Frontal cortex (tissue), 4 donors: ENCODE data around the gene PRRT2. TPM values are rescaled to one million over a fixed set of nuclear protein-coding genes. Genes with fewer than 3 reads are reported as not detected.

Experiments used
- DNase-seq, 2 donors: peaks; one replicate each; pipeline ENCODE4 v3.0.0; 2012; ENCODE audit warnings: low spot score in 2 of 2
- FAIRE-seq: peaks from 2 replicates; lab custom pipeline; 2012; peaks lifted over from hg19 to GRCh38; lab: Jason Lieb, UNC
- small RNA-seq: library from RNA; depleted of rRNA; stranded (forward); fragments of <200 nt; gene quantifications from one replicate; pipeline ENCODE3, GENCODE V24; 2014
- total RNA-seq: library from RNA; depleted of rRNA; stranded (reverse); fragments of >200 nt; gene quantifications from one replicate; pipeline ENCODE4 v1.2.3, GENCODE V29; 2014
- donor health status: control.
- donor health status: control.
- donor health status: control.

The PRRT2 gene
- total RNA-seq, 1 donor from 2014 or later: 15.9 TPM

DNA sequence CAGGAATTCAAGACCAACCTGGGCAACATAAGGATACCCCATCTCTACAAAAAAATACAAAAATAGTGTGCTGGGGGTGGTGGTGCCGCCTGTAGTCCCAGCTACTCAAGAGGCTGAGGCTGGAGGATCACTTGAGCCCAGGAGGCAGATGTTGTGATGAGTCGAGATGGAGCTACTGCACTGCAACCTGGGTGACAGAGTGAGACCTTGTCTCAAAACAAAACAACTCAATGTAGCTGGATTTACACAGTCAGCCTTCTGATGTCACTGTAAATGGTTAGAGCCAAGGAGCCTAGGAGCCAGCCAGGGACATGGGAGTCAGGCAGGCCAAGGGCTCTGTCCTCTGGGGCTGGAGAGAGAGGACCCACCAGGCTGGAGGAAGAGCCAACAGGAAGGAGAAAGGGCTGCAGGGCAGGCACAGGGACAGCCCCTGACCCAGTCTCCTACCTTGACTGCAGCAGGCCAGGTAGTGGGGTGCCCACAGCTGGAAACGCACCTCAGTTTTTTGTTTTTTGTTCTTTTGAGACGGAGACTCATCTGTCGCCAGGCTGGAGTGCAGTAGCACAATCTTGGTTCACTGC lies 42.6 kb downstream of the PRRT2 start:
- no peak for FAIRE-seq
- DNase-seq: no peak

DNA sequence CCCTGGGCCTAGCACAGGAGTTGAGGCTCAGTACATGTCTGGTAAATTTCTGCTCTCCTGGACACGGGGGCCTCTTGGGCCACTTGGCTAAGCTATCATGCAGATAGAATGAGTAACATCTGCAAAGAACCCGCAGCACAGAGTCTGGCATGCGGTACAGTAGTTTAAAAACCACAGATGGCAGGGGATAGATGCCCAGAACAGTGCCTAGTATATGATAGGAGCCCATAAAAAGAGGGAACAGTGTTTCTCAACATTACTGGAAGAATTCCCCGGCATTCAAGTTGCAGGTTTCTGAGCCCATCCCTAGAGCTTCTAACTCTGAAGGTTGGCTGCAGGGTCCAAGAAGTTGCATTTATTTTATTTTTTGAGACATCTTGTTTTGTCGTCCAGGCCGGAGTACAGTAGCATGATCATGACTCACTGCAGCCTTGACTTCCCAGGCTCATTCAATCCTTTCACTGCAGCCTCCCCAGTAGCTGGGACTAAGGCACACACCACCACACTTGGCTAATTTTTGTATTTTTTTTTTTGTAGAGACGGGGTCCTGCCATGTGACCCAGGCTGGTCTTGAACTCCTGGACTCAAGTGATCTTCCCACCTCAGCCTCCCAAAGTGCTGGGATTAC lies 45.3 kb downstream of the PRRT2 start:
- FAIRE-seq: no peak
- DNase-seq: no peak

DNA sequence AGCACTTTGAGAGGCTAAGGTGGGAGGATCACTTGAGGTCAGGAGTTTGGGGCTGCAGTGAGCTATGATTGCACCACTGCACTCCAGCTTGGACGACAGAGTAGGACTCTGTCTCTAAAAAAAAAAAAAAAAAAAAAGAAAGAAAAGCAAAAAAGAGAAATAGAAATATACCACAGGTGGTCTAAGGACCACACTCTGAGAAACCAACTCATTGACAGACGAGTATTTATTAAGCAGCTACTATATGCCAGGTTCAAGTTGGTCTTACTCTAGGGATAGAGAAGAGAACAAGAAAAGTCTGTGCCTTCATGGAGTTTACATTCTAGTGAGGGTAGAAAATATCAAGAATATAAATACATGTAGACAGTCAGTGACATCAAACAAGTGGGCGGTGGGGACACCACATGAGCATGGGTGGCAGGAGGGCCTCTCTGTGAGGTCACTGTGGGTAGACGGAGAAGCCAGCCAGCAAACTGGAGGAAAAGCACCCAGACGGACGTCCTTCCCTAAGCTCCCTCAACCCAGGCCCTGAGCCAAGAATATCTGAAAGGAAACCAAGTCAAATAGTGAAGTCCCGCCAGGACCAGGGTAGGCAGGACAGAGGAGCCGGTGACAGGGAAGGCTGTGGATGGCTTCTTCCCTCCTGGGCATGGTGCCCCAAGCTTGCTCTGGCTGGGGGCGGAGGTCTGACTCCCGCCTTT lies 46.3 kb downstream of the PRRT2 start:
- no peak for FAIRE-seq
- DNase-seq: no peak

DNA sequence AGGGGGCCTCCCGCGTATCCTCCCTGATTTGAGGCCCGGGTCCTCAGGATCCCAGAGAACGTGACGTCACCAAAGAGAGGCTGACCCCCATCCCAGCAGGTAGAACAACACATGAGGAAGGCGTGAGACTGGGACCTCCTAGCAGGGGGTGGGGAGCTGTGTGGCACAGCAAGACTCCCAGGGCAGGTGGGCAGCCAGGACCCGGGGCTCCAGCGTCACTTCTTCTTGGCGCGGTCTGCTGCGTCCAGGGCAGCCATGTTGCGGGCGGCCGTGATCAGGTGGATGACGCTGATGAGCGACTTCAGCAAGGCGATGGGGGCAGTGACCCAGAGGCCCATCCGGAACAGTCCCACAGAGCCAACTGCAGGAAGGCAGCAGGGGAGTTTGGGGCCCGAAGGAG lies 47.0 kb downstream of the PRRT2 start:
- no peak for FAIRE-seq

DNA sequence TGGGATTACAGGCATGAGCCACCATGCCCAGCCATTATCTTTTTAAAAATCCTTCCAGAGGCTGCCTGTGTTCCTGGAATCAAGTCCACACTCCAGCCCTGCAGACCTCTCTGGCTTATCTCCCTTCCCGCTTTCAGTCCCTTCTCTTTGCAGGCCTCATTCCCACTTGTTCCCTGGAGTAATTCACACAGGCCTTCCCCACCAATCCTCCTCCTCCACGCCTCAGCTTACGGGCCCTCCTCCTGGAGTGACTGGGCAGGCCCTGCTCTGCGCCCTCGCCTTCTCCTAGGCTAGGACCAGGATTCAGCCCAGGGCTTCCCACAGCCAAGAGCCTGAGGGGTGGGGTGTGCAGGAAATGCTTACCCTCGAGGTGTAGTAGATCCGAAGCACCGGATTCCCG lies 48.2 kb downstream of the PRRT2 start:
- FAIRE-seq (no peak), DNase-seq (no peak)

More for the DNA sequence above, 47.0 kb downstream of the PRRT2 start:
- no peak for DNase-seq

DNA sequence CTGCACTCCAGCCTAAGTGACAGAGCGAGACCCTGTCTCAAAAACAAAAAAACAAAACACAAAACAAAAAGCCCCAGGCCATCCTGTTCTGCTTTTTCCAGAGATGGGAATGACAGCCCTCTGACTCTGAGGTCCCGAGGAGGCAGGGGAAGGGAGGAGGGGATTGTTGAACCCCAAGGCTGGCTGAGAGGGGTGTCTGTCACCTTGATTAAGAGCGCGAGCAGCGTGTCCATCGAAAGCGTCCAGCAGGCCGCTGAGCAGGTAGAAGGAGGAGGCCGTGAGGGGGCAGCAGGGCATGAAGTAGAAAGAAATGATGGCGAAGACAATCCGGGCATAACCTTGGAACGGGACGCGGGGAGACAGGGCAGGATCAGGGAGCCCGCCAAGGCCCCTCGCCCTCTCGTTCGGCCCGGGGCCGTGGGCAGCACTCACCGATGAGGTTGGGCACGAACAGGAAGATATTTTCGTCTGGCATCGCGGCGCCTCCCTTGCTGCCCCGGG lies 50.4 kb downstream of the PRRT2 start:
- DNase-seq (no peak), FAIRE-seq (no peak)

DNA sequence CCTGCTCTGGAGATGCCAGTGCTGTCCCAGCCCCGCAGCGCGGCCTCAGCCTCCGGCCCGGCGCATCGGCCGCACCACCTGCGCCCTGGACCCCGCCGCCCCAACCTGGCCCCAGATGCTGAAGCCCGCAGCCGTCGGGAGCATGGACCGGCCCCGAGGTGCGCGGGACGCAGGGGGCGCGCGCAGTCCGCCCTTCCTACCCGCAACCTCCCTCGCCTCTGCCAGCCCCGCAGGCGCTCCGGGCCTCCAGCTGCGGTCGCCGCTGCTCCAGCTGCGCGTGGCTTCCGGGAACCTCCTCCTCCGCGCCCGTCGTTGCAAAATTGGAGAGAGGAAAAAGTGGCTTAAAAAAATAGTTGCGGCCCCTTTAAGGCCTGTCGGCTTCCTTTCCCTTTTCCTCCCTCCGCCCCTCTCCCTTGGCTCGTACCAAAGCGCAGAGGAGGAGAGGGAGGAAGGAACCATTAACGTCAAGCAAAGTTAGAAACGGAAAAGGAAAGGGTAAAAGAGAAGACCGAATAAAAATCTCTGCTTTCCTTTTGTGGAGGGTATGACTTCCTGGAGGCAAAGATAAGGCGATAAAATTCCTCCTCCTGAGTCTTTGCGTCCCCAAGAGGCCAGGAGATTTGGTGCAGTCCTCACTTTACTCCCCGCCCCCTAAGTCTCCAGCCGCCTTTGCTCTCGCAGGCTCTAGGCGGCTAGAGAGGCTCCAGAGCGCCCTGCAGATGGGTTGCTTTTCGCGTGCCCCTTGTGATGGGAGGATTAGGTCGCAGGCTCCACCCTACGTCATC lies 51.1 kb downstream of the PRRT2 start, which contains the start of gene CDIPT:
Gene CDIPT, minus strand, starts transcription at position 343 of the 785 bp plus-strand sequence. CDS start 369 bp downstream, outside the sequence.
- DNase-seq: peak; percentile 89 to 91
- no peak for FAIRE-seq

DNA sequence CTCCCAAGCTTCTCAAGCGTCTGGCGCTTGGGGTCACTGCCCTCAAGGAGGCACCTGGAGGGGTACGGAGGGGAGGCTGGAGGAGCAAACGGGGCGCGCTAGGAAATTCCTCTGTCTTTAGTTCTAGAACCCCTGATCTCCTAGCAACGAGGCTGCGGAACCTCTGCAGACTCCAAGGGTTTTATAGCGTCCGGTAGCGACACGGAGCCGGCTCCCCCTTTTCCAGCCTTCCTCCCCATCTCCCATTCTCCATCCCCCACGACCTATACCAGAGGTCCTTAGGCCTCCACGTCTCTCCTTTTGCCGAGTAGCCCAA lies 51.6 kb downstream of the PRRT2 start:
- FAIRE-seq (no peak), DNase-seq (no peak)

DNA sequence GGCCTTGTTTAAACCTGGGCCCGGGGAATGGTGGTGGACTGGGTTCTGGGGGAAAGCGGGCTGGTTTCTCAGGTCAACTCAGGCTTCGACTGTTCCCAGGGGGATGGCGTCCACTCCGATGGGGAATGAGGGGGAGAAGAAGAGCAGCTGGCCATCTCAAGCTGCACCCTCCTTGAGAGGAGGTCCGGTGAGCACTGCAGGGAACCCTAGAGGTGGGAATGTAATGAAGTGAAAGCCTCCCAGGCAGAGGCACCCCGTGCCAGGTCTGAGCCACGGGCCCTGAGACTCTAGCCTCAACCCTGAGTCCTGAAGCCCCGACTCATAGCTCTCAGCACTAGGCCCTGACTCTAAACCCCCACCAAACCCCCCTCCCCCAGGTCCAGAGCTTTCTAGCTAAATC lies 52.2 kb downstream of the PRRT2 start:
- FAIRE-seq (no peak), DNase-seq (no peak)

Small RNA genes within 50 kb of the gene (small RNA-seq; reads per million reads assigned to genes)
- not detected for gene AC009133.6
- gene AC120114.4: not detected

Other genes starting within 250 kb of the PRRT2 start
- gene SPN, start 148.9 kb upstream of the PRRT2 start, total RNA-seq: under 0.01 TPM
- gene QPRT, start 133.0 kb upstream of the PRRT2 start, total RNA-seq: 2.9 TPM
- 0.41 TPM for gene C16orf54, start 66.2 kb upstream of the PRRT2 start, total RNA-seq
- not detected for gene ZG16, start 33.9 kb upstream of the PRRT2 start, total RNA-seq
- 37.1 TPM for gene KIF22, start 21.4 kb upstream of the PRRT2 start, total RNA-seq
- gene MAZ, start 5.7 kb upstream of the PRRT2 start, total RNA-seq: 373 TPM
- gene PAGR1, start 4.0 kb downstream of the PRRT2 start, total RNA-seq: 11.8 TPM
- gene MVP, start 8.3 kb downstream of the PRRT2 start, total RNA-seq: 4.5 TPM
- 53.4 TPM for gene CDIPT, start 51.0 kb downstream of the PRRT2 start, total RNA-seq
- 43.2 TPM for gene SEZ6L2, start 87.4 kb downstream of the PRRT2 start, total RNA-seq
- gene ASPHD1, start 88.3 kb downstream of the PRRT2 start, total RNA-seq: 9.4 TPM
- gene KCTD13, start 114.0 kb downstream of the PRRT2 start, total RNA-seq: 18.3 TPM
- gene TMEM219, start 149.9 kb downstream of the PRRT2 start, total RNA-seq: 26.9 TPM
- 58.3 TPM for gene TAOK2, start 161.7 kb downstream of the PRRT2 start, total RNA-seq
- gene HIRIP3, start 183.4 kb downstream of the PRRT2 start, total RNA-seq: 12.6 TPM
- 22.0 TPM for gene INO80E, start 184.0 kb downstream of the PRRT2 start, total RNA-seq
- 11.8 TPM for gene DOC2A, start 198.8 kb downstream of the PRRT2 start, total RNA-seq
- gene C16orf92, start 211.0 kb downstream of the PRRT2 start, total RNA-seq: not detected
- 10.2 TPM for gene TLCD3B, start 219.1 kb downstream of the PRRT2 start, total RNA-seq